SKM-1 treated with dmso at 0.1 percent for 144 hours (cell line): Measurements from ENCODE around the gene ENKD1.

ENCODE experiments used
- DNase-seq: peaks from one replicate; lab custom pipeline; 2025; ENCODE audit not compliant: unreplicated experiment; lab: John Stamatoyannopoulos, UW

The ENKD1 gene

GRCh38 chr16:67651847-67652246, 14.7 kb downstream of the ENKD1 start:
- DNase-seq, result no peak

- DNase-seq, result no peak
Measured at GRCh38 chr16:67651039-67651438, 15.5 kb downstream of the ENKD1 start.

- no peak for DNase-seq
Measured at GRCh38 chr16:67650023-67650422, 16.5 kb downstream of the ENKD1 start.

- no peak for DNase-seq
Measured at GRCh38 chr16:67649494-67649931, 17.0 kb downstream of the ENKD1 start.

GRCh38 chr16:67648764-67649407, 17.7 kb downstream of the ENKD1 start:
- DNase-seq, result no peak

- DNase-seq, result no peak
Measured at GRCh38 chr16:67648088-67648763, 18.3 kb downstream of the ENKD1 start.

- no peak for DNase-seq
Measured at GRCh38 chr16:67647681-67648080, 18.9 kb downstream of the ENKD1 start.

- no peak for DNase-seq
Measured at GRCh38 chr16:67647111-67647651, 19.4 kb downstream of the ENKD1 start.

GRCh38 chr16:67645397-67646121, 21.0 kb downstream of the ENKD1 start:
- no peak for DNase-seq

- no peak for DNase-seq
Measured at GRCh38 chr16:67644038-67644437, 22.5 kb downstream of the ENKD1 start.

GRCh38 chr16:67641779-67642708, 24.5 kb downstream of the ENKD1 start:
- DNase-seq, result no peak

- DNase-seq, result no peak
Measured at GRCh38 chr16:67637625-67638024, 28.9 kb downstream of the ENKD1 start.

- no peak for DNase-seq
Measured at GRCh38 chr16:67636713-67637112, 29.8 kb downstream of the ENKD1 start.

- DNase-seq, result no peak
Measured at GRCh38 chr16:67632415-67633172, 34.0 kb downstream of the ENKD1 start.

GRCh38 chr16:67628216-67628615, 38.3 kb downstream of the ENKD1 start:
- no peak for DNase-seq

- no peak for DNase-seq
Measured at GRCh38 chr16:67613808-67614207, 52.7 kb downstream of the ENKD1 start.
